KG1 (cell line): ENCODE results near the gene AVP.
"Not testable (repeated sequence)": the region's sequence is repeated elsewhere in the genome, so short reads cannot be mapped to it uniquely, and the experiment has no call there.

Experiments
- DNase-seq: peaks from one replicate; lab custom pipeline; 2025; lab: John Stamatoyannopoulos, UW

Gene AVP, protein sequence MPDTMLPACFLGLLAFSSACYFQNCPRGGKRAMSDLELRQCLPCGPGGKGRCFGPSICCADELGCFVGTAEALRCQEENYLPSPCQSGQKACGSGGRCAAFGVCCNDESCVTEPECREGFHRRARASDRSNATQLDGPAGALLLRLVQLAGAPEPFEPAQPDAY

DNA sequence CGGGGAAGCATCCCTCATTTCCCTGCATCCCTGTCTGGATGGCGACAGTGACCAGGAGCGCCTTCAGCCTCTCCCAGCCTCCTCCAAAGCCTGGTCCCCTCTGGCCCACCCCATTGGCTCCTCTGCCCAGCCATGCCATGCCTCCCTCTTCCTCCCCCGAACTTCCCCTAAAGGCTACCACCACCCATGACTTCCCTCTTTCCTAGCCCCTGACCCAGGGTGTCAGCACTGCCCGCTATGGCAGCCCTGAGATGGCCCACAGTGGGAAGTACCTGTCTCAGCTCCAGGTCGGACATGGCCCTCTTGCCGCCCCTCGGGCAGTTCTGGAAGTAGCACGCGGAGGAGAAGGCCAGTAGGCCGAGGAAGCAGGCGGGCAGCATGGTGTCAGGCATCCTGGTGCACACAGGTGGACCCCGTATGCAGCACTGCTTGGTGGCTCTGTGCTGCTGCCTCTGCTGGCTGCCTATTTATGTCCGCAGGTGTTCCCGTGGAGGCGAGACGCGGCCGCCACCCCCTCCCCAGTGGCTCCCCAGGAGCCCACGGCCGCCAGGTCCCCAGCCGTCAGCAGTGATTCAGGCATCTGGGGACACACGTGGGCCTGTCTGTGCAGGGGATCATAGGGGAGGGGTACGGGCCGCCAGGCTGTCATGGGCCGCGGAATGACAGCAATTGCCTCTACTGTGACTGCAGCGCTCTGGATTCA, at the start of gene AVP:
TSS of gene AVP (minus strand) at position 442 of the 703 bp plus-strand sequence. CDS start at position 392, 50 bp downstream.
- no peak for DNase-seq

DNA sequence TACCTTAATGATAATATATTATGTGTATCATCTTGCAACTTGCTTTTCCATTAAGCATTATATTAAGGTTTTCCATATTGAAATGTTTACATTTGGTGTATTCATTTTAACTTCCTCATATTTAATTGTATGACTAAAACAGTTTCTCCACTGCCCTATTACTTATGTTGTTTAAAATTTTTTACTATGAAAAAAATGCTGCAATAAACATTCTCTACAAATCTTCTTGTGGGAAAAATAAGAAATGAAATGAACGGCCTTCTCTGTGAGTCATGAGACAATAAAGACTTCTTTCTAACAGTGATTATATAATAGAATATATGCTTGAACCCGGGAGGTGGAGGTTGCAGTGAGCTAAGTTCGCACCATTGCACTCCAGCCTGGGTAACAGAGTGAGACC, 49.6 kb upstream of the AVP start:
- no peak for DNase-seq

DNA sequence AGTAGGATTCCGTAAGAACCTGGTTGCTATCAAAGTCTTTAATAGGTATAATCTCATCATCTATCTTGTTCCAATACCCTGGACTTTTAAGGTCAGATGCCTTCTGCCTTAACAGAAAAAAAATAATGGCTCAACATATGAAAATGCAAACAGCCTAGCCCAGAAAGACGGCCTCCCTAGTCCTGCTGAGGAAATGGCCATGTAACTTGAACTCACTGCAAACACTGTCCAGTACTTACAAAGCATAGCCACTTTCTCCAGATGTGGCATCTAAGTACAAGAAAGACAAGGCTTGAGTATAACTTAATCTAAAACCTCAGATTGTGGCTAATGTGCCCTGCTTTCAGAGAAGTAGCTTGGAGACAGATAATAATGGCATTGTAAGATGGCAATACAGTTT, 48.6 kb upstream of the AVP start:
- DNase-seq, result no peak

DNA sequence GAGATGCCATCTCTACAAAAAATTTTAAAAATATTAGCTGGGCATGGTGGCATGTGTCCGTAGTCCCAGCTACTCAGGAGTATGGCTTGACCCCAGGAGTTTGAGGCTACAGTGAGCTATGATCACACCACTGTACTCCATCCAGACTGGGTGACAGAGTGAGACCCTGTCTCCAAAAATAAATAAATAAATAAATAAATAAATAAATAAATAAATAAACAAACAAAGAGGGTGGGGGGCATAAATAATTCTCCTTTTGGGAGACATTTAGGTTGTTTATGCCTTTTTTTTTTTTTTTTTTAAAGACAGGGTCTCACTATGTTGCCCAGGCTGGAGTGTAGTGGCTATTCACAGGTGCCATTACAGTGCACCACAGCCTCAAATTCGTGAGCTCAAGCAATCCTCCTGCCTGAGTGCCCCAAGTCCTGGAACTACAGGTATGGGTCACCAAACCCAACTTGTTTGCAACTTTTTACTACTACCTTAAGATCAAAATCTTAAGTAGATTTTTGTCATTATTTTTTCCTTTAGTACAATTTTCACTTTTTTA, 45.6 kb upstream of the AVP start:
- DNase-seq, result no peak

DNA sequence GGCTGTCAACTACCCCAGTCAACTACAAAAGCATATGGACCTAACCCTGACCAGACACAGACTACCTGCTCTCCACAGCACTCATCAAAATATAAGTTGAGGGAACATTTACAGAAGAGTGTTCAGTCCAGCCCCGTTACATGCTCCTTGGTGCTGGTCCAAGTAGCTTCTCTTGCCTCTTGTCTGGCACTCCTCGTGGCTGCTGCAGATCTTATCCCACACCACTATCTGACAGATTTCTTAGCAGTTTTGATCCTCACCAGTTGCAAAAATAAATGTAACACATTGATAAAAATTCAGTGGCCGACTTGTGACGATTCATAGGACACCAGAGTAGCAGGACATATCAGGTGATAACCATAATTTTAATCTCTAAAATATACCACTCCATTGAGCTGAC, 44.6 kb upstream of the AVP start:
- no peak for DNase-seq

DNA sequence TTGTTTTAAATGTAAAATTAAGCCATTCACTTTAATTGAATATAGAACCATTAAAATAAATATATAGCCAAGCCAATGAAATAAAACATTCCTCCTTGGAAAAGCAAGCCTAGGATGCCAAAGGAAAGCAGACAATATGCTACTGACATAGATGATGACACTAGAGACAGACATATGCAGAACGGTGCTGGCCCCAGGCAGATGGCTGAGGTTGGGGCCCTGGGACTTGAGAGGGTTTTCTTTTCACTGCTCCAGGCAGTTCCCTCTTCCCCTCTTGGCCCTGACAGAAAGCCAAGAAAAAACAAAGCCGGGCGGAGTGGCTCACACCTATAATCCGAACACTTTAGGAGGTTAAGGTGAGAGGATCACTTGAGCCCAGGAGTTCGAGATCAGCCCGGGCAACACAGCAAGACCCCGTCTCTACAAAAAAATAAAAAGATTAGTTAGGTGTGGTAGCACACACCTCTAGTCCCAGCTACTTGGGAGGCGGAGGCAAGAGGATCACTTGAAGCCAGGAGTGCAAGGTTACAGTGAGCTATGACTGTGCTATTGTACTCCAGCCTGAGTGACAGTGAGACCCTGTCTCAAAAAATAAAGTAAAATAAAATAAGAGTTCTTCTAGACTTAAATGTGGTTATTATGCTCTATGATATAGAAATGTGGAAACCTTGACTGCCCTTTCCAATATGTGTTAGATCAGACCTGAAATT, 43.9 kb upstream of the AVP start:
- no peak for DNase-seq

DNA sequence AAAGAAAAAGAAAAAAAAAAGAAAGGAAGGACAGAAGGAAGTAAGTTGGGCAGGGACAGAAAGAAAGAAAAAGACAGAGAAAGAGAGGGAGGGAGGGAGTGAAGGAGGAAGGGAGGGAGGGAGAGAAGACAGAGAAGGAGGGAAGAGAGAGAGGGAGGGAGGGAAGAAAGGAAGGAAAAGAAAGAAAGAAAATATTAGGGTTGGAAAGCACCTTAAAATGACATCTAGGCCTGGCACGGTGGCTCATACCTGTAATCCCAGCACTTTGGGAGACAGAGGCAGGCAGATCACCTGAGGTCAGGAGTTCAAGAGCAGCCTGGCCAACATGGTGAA, 42.0 kb upstream of the AVP start:
- no peak for DNase-seq

DNA sequence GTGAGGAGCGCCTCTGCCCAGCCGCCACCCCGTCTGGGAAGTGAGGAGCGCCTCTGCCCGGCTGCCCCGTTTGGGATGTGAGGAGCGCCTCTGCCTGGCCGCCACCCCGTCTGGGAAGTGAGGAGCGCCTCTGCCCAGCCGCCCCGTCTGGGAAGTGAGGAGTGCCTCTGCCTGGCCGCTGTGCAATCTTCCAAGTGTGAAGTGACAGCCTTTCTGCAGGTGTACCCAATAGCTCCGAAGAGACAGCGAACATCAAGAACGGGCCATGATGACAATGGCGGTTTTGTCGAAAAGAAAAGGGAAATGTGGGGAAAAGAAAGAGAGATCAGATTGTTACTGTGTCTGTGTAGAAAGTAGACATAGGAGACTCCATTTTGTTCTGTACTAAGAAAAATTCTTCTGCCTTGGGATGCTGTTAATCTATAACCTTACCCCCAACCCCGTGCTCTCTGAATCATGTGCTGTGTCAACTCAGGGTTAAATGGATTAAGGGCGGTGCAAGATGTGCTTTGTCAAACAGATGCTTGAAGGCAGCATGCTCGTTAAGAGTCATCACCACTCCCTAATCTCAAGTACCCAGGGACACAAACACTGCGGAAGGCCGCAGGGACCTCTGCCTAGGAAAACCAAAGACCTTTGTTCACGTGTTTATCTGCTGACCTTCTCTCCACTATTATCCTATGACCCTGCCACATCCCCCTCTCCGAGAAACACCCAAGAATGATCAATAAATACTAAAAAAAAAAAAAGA, 41.4 kb upstream of the AVP start:
- not testable (repeated sequence) for DNase-seq

DNA sequence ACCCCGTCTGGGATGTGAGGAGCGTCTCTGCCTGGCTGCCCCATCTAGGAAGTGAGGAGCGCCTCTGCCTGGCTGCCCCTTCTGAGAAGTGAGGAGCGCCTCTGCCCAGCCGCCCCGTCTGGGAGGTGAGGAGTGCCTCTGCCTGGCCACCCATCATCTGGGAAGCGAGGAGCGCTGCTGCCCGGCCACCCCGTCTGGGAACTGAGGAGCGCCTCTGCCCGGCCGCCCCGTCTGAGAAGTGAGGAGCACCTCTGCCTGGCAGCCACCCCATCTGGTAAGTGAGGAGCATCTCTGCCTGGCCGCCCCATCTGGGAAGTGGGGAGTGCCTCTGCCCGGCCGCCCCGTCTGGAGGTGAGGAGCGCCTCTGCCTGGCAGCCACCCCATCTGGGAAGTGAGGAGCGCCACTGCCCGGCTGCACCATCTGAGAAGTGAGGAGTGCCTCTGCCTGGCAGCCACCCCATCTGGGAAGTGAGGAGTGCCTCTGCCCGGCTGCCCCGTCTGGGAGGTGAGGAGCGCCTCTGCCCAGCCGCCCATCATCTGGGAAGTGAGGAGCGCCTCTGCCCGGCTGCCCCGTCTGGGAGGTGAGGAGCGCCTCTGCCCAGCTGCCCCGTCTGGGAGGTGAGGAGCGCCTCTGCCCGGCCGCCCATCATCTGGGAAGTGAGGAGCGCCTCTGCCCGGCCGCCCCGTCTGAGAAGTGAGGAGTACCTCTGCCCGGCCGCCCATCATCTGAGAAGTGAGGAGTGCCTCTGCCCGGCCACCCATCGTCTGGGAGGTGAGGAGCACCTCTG, 40.4 kb upstream of the AVP start:
- not testable (repeated sequence) for DNase-seq

DNA sequence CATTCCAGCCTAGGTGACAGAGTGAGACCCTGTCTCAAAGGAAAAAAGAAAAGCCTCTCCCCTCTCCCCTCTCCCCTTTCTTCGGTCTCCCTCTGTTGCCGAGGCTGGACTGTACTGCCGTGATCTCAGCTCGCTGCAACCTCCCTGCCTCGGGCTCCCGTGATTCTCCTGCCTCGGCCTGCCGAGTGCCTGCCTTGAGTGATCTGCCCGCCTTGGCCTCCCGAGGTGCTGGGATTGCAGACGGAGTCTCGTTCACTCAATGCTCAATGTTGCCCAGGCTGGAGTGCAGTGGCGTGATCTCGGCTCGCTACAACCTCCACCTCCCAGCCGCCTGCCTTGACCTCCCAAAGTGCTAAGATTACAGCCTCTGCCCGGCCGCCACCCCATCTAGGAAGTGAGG, 39.6 kb upstream of the AVP start:
- DNase-seq, result not testable (repeated sequence)

DNA sequence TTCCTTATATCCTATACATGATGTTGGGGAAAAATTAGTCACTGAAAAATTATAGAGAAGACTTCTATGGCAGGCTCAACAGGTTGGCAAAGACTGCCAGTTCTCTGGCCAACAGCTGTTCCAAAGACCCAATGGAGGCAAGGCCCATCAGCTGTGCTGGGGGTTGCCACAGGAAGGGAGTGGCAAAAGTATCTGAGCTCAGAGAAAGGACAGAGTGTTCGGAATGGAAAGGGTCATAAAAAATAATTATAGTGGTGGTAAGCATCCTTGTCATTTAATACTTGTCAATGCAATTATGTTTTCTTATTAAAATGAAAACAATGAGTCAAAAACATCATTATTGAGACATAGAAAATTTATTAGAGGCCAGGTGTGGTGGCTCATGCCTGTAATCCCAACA, 39.0 kb upstream of the AVP start:
- no peak for DNase-seq

DNA sequence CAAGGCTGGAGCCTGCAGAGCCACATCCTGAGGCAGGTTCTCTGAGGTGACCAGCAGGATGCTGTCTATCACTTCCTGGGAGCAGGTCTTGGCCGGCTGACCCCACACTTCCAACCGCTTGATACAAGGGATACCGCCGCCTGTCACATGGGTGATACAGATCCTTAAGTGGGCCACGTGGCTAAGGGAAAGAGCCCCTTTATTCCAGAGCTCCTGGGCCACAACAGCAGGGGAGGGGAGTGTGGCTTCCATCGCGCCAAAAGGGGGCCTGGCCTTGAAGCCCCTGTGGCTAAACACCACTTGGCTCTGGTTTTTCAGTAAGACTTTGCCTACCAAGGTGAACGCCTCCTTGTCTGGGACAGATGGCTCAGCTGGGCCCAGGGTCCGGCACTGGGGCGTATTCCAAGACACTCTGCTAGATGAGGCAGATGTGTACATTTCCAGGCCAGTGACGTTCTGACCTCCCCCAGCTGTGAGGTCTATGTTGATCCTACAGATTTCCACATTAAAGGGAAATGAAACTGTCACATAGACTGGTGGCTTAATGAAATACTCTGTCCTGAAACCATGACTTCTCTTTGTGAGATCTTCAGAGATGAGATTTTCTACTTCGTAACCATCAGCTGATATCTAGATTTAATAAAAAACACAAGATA, 37.6 kb upstream of the AVP start:
- DNase-seq, result no peak

DNA sequence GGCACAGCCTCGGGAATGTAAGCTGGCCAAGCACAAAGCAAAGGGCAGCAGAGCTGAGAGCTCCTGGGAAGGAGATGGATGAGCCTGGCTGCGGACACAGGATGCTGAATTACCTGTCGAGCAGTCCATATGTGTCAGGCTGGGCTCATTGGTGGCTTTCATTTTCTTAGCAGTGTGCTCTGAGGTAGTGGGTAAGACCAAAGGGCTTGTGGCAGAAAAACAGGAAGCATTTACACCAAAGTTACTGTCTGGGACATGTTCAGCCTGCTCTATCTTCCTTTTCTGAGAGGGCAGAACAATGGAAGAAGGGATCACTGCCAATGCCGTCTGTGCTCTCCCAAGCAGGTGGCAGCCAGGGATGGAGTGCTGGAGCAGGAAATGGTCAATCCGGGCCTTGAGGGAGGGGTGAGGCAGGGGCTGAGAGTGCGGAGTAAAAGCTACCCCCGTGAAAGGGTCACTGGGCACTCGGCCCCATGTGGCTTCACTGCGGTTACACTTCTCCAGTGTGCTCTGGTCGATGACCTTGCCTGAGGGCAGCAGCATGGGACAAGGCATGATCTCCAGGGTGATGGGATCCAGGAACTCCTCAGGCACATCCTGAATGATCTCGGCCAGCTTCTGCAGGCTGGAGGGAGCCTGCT, 36.9 kb upstream of the AVP start:
- no peak for DNase-seq

DNA sequence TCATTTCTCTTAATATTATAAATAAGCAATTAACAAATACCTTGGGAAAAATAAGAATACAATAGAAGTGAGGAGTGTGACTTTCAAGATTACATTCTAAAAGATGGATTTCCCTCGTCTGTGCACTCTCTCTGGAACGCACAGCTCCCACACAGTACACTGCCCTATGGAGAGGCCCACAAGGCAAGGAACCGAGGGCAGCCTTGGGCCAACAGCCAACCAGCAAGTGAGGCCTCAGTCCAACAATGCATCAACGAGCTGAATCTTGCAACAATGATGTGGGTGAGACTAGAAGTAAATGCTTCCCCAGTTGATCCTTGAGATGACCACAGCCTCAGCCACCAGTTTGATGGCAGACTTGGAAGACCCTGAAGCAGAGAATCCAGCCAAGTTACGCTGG, 34.5 kb upstream of the AVP start:
- no peak for DNase-seq

DNA sequence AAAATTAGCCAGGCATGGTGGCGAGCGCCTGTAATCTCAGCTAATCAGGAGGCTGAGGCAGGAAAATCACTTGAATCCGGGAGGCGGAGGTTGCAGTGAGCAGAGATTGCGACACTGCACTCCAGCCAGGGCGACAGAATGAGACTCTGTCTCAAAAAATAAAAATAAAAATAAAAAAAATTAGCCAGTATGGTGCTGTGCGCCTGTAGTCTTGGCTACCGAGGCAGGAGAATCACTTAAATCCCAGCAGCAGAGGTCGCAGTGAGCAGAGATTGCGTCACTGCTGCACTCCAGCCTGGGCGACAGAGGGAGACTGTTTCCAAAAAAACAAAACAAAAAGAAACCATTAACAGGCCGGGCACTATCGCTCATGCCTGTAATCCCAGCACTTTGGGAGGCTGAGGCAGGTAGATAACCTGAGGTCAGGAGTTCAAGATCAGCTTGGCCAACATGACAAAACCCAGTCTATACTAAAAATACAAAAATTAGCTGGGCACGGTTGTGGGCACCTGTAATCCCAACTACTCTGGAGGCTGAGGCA, 33.4 kb upstream of the AVP start:
- DNase-seq, result peak; percentile 22

DNA sequence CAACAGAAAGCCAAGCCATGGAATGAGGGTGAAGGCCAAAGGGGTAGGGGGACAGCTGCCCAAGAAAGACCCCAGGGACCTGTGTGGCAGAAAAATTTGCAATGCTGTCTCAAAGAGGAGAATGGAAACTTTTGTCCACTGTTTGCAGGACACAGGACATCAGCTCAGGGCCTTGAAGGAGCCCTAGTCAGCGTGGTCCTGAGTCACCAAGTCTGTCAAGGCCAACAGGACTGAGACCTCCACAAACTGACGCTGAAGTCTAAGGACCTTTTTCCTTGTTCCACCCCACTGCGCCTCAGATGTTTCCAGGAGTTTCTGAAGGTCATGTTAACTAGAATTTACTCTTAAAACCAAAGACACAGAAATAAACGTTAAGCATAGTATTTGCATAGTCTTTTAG, 31.8 kb upstream of the AVP start:
- DNase-seq, result no peak

DNA sequence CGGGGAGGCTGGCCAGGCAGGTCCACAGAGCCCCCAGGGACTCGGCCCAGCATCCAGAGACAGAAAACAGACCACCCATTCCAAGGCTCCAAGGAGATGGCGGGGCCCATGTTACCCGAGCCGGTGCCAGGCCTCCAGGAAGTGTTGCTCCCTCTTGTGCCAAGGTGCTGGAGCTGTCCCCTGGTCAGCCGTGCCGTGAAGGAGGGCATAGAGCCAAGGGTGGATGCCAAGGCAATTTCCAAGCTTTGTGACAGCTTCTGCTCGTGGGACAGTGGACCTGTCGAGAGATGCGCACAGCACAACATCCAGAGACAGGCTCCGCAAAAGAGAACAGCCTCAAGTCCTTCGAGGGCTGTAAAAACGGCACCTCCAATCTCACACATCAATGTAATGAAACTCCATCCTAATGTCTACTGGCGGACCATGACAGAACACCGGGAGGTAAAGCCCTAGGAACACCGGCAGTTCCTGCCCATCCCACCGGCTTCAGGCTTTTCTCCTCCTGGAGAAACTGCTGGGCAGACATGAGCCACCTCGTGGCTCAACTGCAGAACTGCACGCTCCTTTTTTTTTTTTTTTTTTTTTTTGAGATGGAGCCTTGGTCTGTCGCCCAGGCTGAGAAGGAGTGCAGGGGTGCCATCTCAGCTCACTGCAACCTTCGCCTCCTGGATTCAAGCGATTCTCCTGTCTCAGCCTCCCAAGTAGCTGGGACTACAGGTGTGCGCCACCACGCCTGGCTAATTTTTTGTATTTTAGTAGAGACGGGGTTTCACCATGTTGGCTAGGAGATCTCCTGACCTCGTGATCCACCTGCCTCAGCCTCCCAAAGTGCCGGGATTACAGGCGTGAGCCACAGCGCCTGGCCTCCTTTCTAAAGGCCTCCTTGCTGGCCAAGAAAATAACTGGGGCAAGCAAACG, 30.9 kb upstream of the AVP start:
- no peak for DNase-seq

DNA sequence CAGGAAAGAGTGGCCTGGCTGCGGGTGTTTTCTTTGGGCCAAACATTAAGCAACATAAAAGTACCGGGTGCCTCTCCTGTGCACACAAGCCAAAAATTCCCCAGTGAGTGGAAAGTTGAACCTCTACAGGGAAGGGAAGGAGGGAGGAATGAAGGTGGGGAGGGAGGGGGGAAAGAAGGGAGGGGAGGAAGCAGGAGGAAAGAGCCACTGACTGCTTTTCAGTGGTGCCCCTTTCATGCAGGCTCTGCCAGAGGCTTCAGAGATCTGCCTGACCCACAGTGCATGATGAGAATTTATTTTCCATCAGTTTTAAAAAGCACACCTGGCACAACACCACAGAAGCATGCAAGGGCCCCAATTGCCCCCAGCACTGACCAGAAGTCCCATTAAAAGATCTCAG, 27.5 kb upstream of the AVP start:
- DNase-seq, result no peak

DNA sequence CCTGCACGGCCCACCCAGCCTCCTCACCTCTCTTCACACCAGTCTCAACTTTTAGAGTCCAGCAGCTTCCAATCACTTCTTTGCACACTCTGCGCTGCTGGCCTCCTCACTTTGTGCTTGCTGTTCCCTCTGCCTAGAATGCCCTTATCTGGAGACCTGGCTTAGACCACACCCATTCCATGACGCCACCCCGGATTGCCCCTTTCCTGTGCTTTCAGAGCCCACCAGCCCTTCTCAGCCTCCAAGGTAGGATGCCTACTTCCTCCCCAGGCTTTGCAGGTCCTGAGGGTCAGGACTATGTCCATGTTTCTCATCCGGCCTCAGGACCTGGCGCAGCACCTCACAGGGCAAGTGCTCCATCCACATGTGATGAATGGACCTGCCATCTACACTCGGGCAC, 27.0 kb upstream of the AVP start:
- no peak for DNase-seq
